Esophagus muscularis mucosa (tissue), 4 donors: ENCODE measurements around the gene ARNT2.

Experiments used
- CTCF ChIP-seq, 3 experiments: fragments of 200-600 bp in 2 of 3; fragments of 450-650 bp in 1 of 3; sonication (generic) in 2 of 3; IDR thresholded peaks; one replicate each; pipeline ENCODE4 v1.5.1; 2017 to 2019; ENCODE audit warnings: antibody characterized with exemption in 3 of 3, mild to moderate bottlenecking in 2 of 3, moderate library complexity in 1 of 3
- EP300 ChIP-seq: sonication (generic); formaldehyde crosslinking; IDR thresholded peaks from one replicate; pipeline ENCODE4 v1.6.1; 2017; ENCODE audit warnings: antibody characterized with exemption
- POLR2A ChIP-seq: fragments of 450-650 bp; IDR thresholded peaks from one replicate; pipeline ENCODE4 v1.6.1; 2017; ENCODE audit warnings: antibody characterized with exemption, moderate library complexity, mild to moderate bottlenecking, low read depth
- POLR2AphosphoS5 ChIP-seq, 2 donors: sonication (generic); formaldehyde crosslinking; IDR thresholded peaks; one replicate each; pipeline ENCODE4 v1.6.1; 2017; ENCODE audit warnings: antibody characterized with exemption in 2 of 2

GRCh38 chr15:80580106-80580505 lies 175.9 kb downstream of the ARNT2 start:
- TF ChIP-seq CTCF (IDR thresholded peaks at IDR 0.05) (no peak), POLR2A (no peak), EP300 (no peak), POLR2AphosphoS5 (IDR thresholded peaks at IDR 0.05) (no peak)
